WTC11 (cell line): Measurements from ENCODE around the gene CNTNAP2.

ENCODE experiments used
- ATF2 ChIP-seq: sonication (generic); formaldehyde crosslinking; IDR thresholded peaks from 2 replicates; pipeline ENCODE4 v1.8.1; 2022; ENCODE audit warnings: low read depth, missing genetic modification reagents, borderline replicate concordance
- CTCF ChIP-seq: fragments of 200-600 bp; IDR thresholded peaks from 2 replicates; pipeline ENCODE4 v1.8.0; 2022; ENCODE audit warnings: antibody characterized with exemption
- E2F1 ChIP-seq: sonication (generic); formaldehyde crosslinking; IDR thresholded peaks from 2 replicates; pipeline ENCODE4 v1.8.0; 2022; ENCODE audit warnings: mild to moderate bottlenecking, missing genetic modification reagents
- ESRRA ChIP-seq: sonication (generic); formaldehyde crosslinking; IDR thresholded peaks from 2 replicates; pipeline ENCODE4 v1.8.1; 2022; ENCODE audit warnings: mild to moderate bottlenecking, missing genetic modification reagents, borderline replicate concordance
- HMGXB4 ChIP-seq: sonication (generic); formaldehyde crosslinking; IDR thresholded peaks from 2 replicates; pipeline ENCODE4 v1.8.1; 2023; ENCODE audit warnings: mild to moderate bottlenecking, moderate library complexity, missing genetic modification reagents
- IRF1 ChIP-seq: sonication (generic); formaldehyde crosslinking; IDR thresholded peaks from 2 replicates; pipeline ENCODE4 v1.8.0; 2023; ENCODE audit warnings: missing genetic modification reagents
- JUN ChIP-seq: sonication (generic); formaldehyde crosslinking; IDR thresholded peaks from 2 replicates; pipeline ENCODE4 v1.8.0; 2023; ENCODE audit warnings: mild to moderate bottlenecking, missing genetic modification reagents
- MAX ChIP-seq: sonication (generic); formaldehyde crosslinking; IDR thresholded peaks from 2 replicates; pipeline ENCODE4 v1.8.0; 2022; ENCODE audit warnings: mild to moderate bottlenecking, missing genetic modification reagents
- MLX ChIP-seq: sonication (generic); formaldehyde crosslinking; IDR thresholded peaks from 2 replicates; pipeline ENCODE4 v1.8.1; 2023; ENCODE audit warnings: mild to moderate bottlenecking, missing genetic modification reagents, moderate library complexity
- NFYB ChIP-seq: sonication (generic); formaldehyde crosslinking; conservative IDR thresholded peaks from 2 replicates; pipeline ENCODE4 v1.8.0; 2022; ENCODE audit warnings: low read depth, missing genetic modification reagents
- NR2C2 ChIP-seq: sonication (generic); formaldehyde crosslinking; IDR thresholded peaks from 2 replicates; pipeline ENCODE4 v1.8.0; 2022; ENCODE audit warnings: mild to moderate bottlenecking, missing genetic modification reagents
- USF2 ChIP-seq: sonication (generic); formaldehyde crosslinking; IDR thresholded peaks from 2 replicates; pipeline ENCODE4 v1.8.1; 2023; ENCODE audit warnings: mild to moderate bottlenecking, missing genetic modification reagents, moderate library complexity
- ZBTB21 ChIP-seq: sonication (generic); formaldehyde crosslinking; IDR thresholded peaks from 2 replicates; pipeline ENCODE4 v1.8.1; 2023; ENCODE audit warnings: mild to moderate bottlenecking, missing genetic modification reagents, borderline replicate concordance
- ZNF232 ChIP-seq: sonication (generic); formaldehyde crosslinking; IDR thresholded peaks from 2 replicates; pipeline ENCODE4 v1.8.0; 2022; ENCODE audit warnings: mild to moderate bottlenecking, missing genetic modification reagents

GRCh38 chr7:146401939-146402338 is 285.3 kb downstream of the CNTNAP2 start:
- TF ChIP-seq CTCF (no peak), MLX (no peak), ZNF232 (no peak), MAX (CRISPR knock-in tag) (no peak), NR2C2 (CRISPR knock-in tag) (no peak), JUN (no peak), ZBTB21 (CRISPR knock-in tag) (no peak), NFYB (CRISPR knock-in tag) (no peak), HMGXB4 (CRISPR knock-in tag) (no peak), IRF1 (CRISPR knock-in tag) (no peak), ATF2 (CRISPR knock-in tag) (no peak), E2F1 (no peak), ESRRA (CRISPR knock-in tag) (no peak), USF2 (CRISPR knock-in tag) (no peak)
